Measurements from ENCODE around the gene ZC3H12A.

DNA sequence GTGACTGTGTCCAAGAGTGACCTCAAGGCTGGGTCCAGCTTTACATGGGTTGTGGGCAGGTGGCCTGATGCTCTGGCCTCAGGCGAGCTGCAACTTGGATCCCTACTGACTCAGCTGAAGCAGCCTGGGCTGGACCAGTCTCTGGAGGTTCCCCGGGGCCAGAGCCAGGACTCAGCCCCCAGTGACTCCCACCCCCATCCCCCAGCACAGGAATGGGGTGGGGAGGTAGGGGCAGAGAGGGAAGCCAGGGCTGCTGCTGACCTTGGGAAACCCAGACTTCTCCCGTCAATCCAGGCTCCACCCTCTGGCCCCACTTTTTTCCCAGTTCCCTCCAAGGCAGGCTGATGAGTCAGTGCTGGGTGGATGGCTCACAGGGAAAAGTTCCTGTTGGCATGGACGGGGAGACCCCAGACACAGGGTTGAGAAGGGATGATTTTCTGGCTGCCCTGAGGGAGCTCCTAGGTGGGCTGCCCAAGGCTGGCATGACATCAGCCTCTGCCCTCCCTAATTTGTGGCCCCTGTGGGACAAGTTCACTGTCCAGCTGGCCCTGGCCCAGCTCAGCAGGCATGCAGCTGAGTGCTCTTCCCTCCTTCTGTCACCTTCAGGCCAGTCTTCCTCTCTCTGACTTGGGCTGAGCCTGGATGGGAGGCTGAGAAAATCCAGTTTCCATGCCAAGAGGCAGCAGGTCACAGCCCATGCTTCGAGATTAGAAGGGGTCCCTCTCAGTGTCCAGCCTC lies 2.2 kb downstream of the ZC3H12A start:
- TF ChIP-seq, protein P1, sequence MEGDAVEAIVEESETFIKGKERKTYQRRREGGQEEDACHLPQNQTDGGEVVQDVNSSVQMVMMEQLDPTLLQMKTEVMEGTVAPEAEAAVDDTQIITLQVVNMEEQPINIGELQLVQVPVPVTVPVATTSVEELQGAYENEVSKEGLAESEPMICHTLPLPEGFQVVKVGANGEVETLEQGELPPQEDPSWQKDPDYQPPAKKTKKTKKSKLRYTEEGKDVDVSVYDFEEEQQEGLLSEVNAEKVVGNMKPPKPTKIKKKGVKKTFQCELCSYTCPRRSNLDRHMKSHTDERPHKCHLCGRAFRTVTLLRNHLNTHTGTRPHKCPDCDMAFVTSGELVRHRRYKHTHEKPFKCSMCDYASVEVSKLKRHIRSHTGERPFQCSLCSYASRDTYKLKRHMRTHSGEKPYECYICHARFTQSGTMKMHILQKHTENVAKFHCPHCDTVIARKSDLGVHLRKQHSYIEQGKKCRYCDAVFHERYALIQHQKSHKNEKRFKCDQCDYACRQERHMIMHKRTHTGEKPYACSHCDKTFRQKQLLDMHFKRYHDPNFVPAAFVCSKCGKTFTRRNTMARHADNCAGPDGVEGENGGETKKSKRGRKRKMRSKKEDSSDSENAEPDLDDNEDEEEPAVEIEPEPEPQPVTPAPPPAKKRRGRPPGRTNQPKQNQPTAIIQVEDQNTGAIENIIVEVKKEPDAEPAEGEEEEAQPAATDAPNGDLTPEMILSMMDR (IDR thresholded peaks at IDR 0.05; ENCODE audit: low read depth, low read length, poor library complexity, severe bottlenecking), result no peak
- no peak for TF ChIP-seq EZH2phosphoT487 (IDR thresholded peaks at IDR 0.05; ENCODE audit: borderline replicate concordance, low read length)
